ENCODE data around the gene APOA4. TPM values are rescaled to one million over a fixed set of nuclear protein-coding genes. Genes with fewer than 3 reads are reported as not detected.

Gene APOA4
- total RNA-seq, 1 donor from 2014 or later = 0.56 TPM

- no peaks in the 10 kb centered on the region for H3K27me3 ChIP-seq
- H3K9ac ChIP-seq = no peak overlapping the region
- peaks cover 23% of the 10 kb centered on the region for H3K4me1 ChIP-seq
- H3K36me3 ChIP-seq = peaks cover 3% of the 10 kb centered on the region
- TF ChIP-seq CTCF (IDR thresholded peaks at IDR 0.05) (no peak), EZH2 (IDR thresholded peaks at IDR 0.05) (no peak), EZH2phosphoT487 (IDR thresholded peaks at IDR 0.05) (no peak)
- peaks cover 39% of the 10 kb centered on the region for H3F3A ChIP-seq (ENCODE audit: low read depth)
- no peak for DNase-seq (ENCODE audit: low spot score)
- H3K4me2 ChIP-seq = no peak overlapping the region
- H3K27ac ChIP-seq = no peak overlapping the region
- H3K79me2 ChIP-seq (ENCODE audit: low read depth) = peaks cover 27% of the 10 kb centered on the region
- H4K20me1 ChIP-seq (ENCODE audit: low read depth) = peaks cover 12% of the 10 kb centered on the region
- no peak overlapping the region for H3K4me3 Mint-ChIP-seq
- peaks cover 14% of the 10 kb centered on the region for H3K36me3 Mint-ChIP-seq
- no peak overlapping the region for H3K27ac Mint-ChIP-seq
- H3K9me3 Mint-ChIP-seq = no peaks in the 10 kb centered on the region
- H3K9me3 ChIP-seq (ENCODE audit: low read depth) = no peaks in the 10 kb centered on the region
- peaks cover 28% of the 10 kb centered on the region for H3K4me1 Mint-ChIP-seq
- H3K27me3 Mint-ChIP-seq (ENCODE audit: insufficient read depth, low read depth) = no peaks in the 10 kb centered on the region
- H2AFZ ChIP-seq (replicated peaks) = no peak overlapping the region
- H3K4me3 ChIP-seq = no peak overlapping the region
Observed at GRCh38 chr11:116774661-116775060, 48.4 kb downstream of the APOA4 start.

DNA sequence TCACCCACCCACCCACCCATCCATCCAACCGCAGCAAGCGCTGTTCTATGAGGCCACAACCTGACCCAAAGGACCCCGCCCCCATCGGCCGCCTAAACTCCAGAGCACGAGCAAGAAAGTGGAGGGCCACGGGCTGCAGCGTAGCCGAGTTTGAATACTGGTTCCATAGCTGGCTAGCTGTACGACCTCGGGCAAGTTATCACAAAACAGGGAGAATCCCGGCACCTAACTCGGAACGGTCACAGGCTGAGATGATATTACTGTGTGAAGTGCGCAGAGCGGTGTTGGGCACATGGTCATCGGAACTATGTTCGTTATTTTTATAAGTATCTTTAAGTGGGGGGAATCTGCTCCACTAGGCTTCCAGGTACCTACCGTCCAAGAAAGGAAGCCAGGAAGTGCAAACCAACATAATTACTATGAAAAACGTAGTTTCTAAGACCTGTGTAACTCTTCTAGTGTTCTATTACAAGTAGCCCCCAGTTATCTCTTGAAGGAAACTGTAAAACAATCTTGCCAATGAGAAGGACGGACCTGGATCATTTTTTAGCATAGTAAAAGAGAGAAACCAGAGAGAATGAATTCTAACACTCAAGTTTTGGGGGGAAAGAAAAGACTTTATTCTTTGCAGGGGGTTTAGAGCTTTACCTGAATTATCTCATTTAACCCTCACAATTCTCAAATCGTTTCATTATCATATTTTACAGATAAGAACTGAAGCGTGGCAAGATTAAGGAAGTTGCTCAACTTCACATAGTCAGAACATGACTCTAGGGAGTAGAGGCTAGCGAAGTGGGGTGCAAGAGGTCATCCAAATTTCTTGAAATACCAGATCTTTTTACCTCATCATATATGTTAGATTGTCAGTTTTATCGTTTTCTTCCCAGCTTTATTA lies 49.7 kb downstream of the APOA4 start:
- Mint-ChIP-seq H3K36me3 (peaks cover 11% of the 10 kb centered on the region), H3K9me3 (no peaks in the 10 kb centered on the region), H3K27me3 (ENCODE audit: insufficient read depth, low read depth) (no peaks in the 10 kb centered on the region), H3K4me1 (peaks cover 28% of the 10 kb centered on the region), H3K4me3 (peak overlapping the region; percentile 95), H3K27ac (peak overlapping the region; percentile 51)
- Histone ChIP-seq H3K79me2 (ENCODE audit: low read depth) (peaks cover 36% of the 10 kb centered on the region), H3K27ac (peak overlapping the region; percentile 91), H3K27me3 (no peaks in the 10 kb centered on the region), H3K9me3 (ENCODE audit: low read depth) (no peaks in the 10 kb centered on the region), H3F3A (ENCODE audit: low read depth) (peaks cover 39% of the 10 kb centered on the region), H3K4me2 (peak overlapping the region; percentile 83), H3K4me3 (peak overlapping the region; percentile 98), H3K36me3 (peaks cover 4% of the 10 kb centered on the region), H2AFZ (replicated peaks) (peak overlapping the region; percentile 99), H3K4me1 (peaks cover 23% of the 10 kb centered on the region), H3K9ac (peak overlapping the region; percentile 6), H4K20me1 (ENCODE audit: low read depth) (peaks cover 12% of the 10 kb centered on the region)
- no peak for DNase-seq (ENCODE audit: low spot score)
- TF ChIP-seq EZH2phosphoT487 (IDR thresholded peaks at IDR 0.05) = no peak
- peak; percentile 1 for TF ChIP-seq CTCF (IDR thresholded peaks at IDR 0.05)
- no peak for TF ChIP-seq EZH2 (IDR thresholded peaks at IDR 0.05)

DNA sequence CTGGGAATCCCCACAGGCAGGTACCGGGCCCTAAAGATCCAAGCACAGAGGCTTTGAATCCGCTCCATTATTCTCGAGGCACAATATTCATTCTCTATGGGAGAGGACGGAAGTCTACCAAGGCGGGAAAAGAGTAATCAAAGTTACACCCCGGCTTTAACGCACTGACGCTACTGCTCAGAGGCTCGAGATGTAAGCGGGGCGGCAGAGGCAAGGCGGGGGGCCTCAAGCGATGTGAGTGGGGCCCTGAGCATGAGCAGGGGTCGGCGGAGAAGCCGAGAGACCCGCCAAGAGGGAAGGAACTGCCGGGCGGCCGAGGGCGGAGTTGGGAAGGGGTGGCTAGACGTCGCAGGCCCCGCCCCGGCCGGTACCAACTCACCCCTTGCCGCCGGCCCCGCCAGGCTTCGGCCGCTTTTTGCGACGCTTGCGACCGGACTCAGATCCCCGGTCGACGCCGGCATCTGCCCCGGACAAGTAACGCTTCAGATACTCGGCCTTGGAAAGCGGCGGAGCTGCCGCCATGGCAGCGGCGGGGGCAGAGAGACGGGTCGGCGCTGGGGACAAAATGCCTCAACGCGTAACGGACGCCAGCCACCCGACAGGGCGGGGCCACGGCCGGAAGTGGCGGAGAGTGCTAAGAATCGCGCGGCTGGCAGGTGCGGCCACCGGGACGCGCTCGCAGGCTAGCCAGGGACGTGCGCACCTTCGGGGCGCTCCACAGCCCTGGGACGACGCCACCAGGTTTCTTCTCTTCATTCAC lies 50.5 kb downstream of the APOA4 start, which contains the start of gene BUD13:
BUD13 (minus strand) TSS at position 545 of the 760 bp plus-strand sequence; CDS start at position 522, 23 bp downstream.
- H2AFZ ChIP-seq (replicated peaks) = peak within 1 kb of the TSS; percentile 99
- no peaks in the 10 kb centered on the region for H3K9me3 Mint-ChIP-seq
- H3K4me3 ChIP-seq = peak within 1 kb of the TSS; percentile 98
- no peaks in the 10 kb centered on the region for H3K27me3 Mint-ChIP-seq (ENCODE audit: insufficient read depth, low read depth)
- H3K27ac Mint-ChIP-seq = peak within 1 kb of the TSS; percentile 74
- peak; percentile 94 for DNase-seq (ENCODE audit: low spot score)
- H3K4me2 ChIP-seq = peak within 1 kb of the TSS; percentile 83
- peak within 1 kb of the TSS; percentile 95 for H3K4me3 Mint-ChIP-seq
- peaks cover 39% of the 10 kb centered on the region for H3F3A ChIP-seq (ENCODE audit: low read depth)
- H3K36me3 Mint-ChIP-seq = peaks cover 8% of the 10 kb centered on the region
- no peak for TF ChIP-seq EZH2phosphoT487 (IDR thresholded peaks at IDR 0.05)
- H3K36me3 ChIP-seq = peaks cover 8% of the 10 kb centered on the region
- peak within 1 kb of the TSS; percentile 82 for H3K9ac ChIP-seq
- peaks cover 23% of the 10 kb centered on the region for H3K4me1 ChIP-seq
- peaks cover 45% of the 10 kb centered on the region for H3K79me2 ChIP-seq (ENCODE audit: low read depth)
- H3K27me3 ChIP-seq = no peaks in the 10 kb centered on the region
- peaks cover 28% of the 10 kb centered on the region for H3K4me1 Mint-ChIP-seq
- H3K27ac ChIP-seq = peak within 1 kb of the TSS; percentile 91
- no peaks in the 10 kb centered on the region for H3K9me3 ChIP-seq (ENCODE audit: low read depth)
- H4K20me1 ChIP-seq (ENCODE audit: low read depth) = peaks cover 13% of the 10 kb centered on the region
